ENCODE data around the gene ZNF397.

The ZNF397 gene

GRCh38 chr18:35290094-35290735, 49.4 kb downstream of the ZNF397 start, which contains the start of gene ZSCAN30:
Gene ZSCAN30, minus strand, starts transcription at chr18:35290229. Its CDS starts 25,877 bp downstream, at chr18:35264352.
- in situ Hi-C loops (cut with MboI; ENCODE audit: low sequenced_read_pairs) = no loop called here

- in situ Hi-C loops (cut with MboI; ENCODE audit: low sequenced_read_pairs) = no loop called here
These were observed 50.3 kb downstream of the ZNF397 start for GRCh38 chr18:35291166-35291565.

GRCh38 chr18:35296060-35296459, 55.2 kb downstream of the ZNF397 start:
- in situ Hi-C loops (cut with MboI; ENCODE audit: low sequenced_read_pairs) = no loop called here

- in situ Hi-C loops (cut with MboI; ENCODE audit: low sequenced_read_pairs) = no loop called here
These were observed 62.8 kb downstream of the ZNF397 start for GRCh38 chr18:35303610-35304009.

DNA sequence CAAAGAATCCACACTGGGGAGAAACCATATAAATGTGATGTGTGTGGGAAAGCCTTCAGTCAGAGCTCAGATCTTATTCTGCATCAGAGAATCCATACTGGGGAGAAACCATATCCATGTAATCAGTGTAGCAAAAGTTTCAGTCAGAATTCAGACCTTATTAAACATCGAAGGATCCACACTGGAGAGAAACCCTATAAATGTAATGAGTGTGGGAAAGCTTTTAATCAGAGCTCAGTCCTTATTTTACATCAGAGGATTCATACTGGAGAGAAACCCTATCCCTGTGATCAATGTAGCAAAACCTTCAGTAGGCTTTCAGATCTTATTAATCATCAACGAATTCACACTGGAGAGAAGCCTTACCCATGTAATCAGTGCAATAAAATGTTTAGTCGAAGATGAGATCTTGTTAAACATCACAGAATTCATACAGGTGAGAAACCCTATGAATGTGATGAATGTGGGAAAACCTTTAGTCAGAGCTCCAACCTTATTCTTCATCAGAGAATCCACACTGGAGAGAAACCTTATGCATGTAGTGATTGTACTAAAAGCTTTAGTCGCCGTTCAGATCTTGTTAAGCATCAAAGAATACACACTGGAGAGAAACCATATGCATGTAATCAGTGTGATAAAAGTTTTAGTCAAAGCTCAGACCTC, 65.9 kb downstream of the ZNF397 start:
- in situ Hi-C loops (cut with MboI; ENCODE audit: low sequenced_read_pairs) = no loop called here
